ENCODE data around the gene B3GNT7.

Gene B3GNT7

GRCh38 chr2:231415029-231415428 is 19.5 kb downstream of the B3GNT7 start:
- H3K9ac ChIP-seq (ENCODE audit: insufficient read length, low read depth): no peak overlapping the region
- H3K4me1 ChIP-seq (ENCODE audit: insufficient read depth, insufficient read length): peaks cover 3% of the 10 kb centered on the region
- H3K27me3 ChIP-seq (ENCODE audit: insufficient read depth, insufficient read length): no peaks in the 10 kb centered on the region
- no peak for TF ChIP-seq SUZ12 (IDR thresholded peaks at IDR 0.05; ENCODE audit: extremely low read depth, insufficient read depth, insufficient read length)
- TF ChIP-seq YY1 (IDR thresholded peaks at IDR 0.05; ENCODE audit: insufficient read depth, insufficient read length): no peak
- no peak for TF ChIP-seq ZNF274 (IDR thresholded peaks at IDR 0.05; ENCODE audit: low read depth, low read length)
- no peak for DNase-seq (ENCODE audit: low read depth, low spot score)
- no peak overlapping the region for H3K4me3 ChIP-seq (ENCODE audit: insufficient read length, low read depth)
- peaks cover 4% of the 10 kb centered on the region for H3K36me3 ChIP-seq (ENCODE audit: insufficient read depth, insufficient read length, low read length)
- peaks cover 4% of the 10 kb centered on the region for H3K9me3 ChIP-seq (ENCODE audit: insufficient read depth, low read length)

- H3K36me3 ChIP-seq (ENCODE audit: insufficient read depth, insufficient read length, low read length): peaks cover 4% of the 10 kb centered on the region
- no peaks in the 10 kb centered on the region for H3K9me3 ChIP-seq (ENCODE audit: insufficient read depth, low read length)
- no peaks in the 10 kb centered on the region for H3K4me1 ChIP-seq (ENCODE audit: insufficient read depth, insufficient read length)
- no peak overlapping the region for H3K4me3 ChIP-seq (ENCODE audit: insufficient read length, low read depth)
- no peak for TF ChIP-seq ZNF274 (IDR thresholded peaks at IDR 0.05; ENCODE audit: low read depth, low read length)
- TF ChIP-seq SUZ12 (IDR thresholded peaks at IDR 0.05; ENCODE audit: extremely low read depth, insufficient read depth, insufficient read length): no peak
- no peak for TF ChIP-seq YY1 (IDR thresholded peaks at IDR 0.05; ENCODE audit: insufficient read depth, insufficient read length)
- H3K9ac ChIP-seq (ENCODE audit: insufficient read length, low read depth): no peak overlapping the region
- DNase-seq (ENCODE audit: low read depth, low spot score): no peak
- peaks cover 4% of the 10 kb centered on the region for H3K27me3 ChIP-seq (ENCODE audit: insufficient read depth, insufficient read length)
Observed at GRCh38 chr2:231418820-231419640, 23.5 kb downstream of the B3GNT7 start.

GRCh38 chr2:231421051-231421580 is 25.6 kb downstream of the B3GNT7 start:
- Histone ChIP-seq H3K4me3 (ENCODE audit: insufficient read length, low read depth) (no peak overlapping the region), H3K9ac (ENCODE audit: insufficient read length, low read depth) (no peak overlapping the region), H3K27me3 (ENCODE audit: insufficient read depth, insufficient read length) (peaks cover 7% of the 10 kb centered on the region), H3K36me3 (ENCODE audit: insufficient read depth, insufficient read length, low read length) (peaks cover 4% of the 10 kb centered on the region), H3K4me1 (ENCODE audit: insufficient read depth, insufficient read length) (peaks cover 10% of the 10 kb centered on the region), H3K9me3 (ENCODE audit: insufficient read depth, low read length) (no peaks in the 10 kb centered on the region)
- TF ChIP-seq ZNF274 (IDR thresholded peaks at IDR 0.05; ENCODE audit: low read depth, low read length) (no peak), SUZ12 (IDR thresholded peaks at IDR 0.05; ENCODE audit: extremely low read depth, insufficient read depth, insufficient read length) (no peak), YY1 (IDR thresholded peaks at IDR 0.05; ENCODE audit: insufficient read depth, insufficient read length) (no peak)
- no peak for DNase-seq (ENCODE audit: low read depth, low spot score)

DNA sequence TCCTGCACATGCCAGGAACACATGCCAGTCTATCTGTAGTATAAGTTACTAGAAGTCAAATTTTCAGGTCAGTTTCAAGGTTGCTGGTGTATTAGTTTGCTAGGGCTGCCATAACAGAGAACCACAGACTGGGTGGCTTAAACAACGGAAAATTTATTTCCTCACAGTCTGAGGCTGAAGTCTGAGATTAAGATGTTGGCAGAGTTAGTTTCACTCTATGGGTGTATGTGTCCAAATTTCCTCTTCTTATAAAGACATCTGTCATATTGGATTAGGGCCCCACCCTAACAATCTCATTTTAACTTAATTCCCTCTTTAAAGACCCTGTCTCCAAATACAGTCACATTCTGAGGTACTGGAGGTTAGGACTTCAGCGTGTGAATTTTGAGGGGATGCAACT is 26.5 kb downstream of the B3GNT7 start:
- Histone ChIP-seq H3K9ac (ENCODE audit: insufficient read length, low read depth) (no peak overlapping the region), H3K4me3 (ENCODE audit: insufficient read length, low read depth) (no peak overlapping the region), H3K9me3 (ENCODE audit: insufficient read depth, low read length) (no peaks in the 10 kb centered on the region), H3K27me3 (ENCODE audit: insufficient read depth, insufficient read length) (peaks cover 12% of the 10 kb centered on the region), H3K4me1 (ENCODE audit: insufficient read depth, insufficient read length) (peaks cover 12% of the 10 kb centered on the region), H3K36me3 (ENCODE audit: insufficient read depth, insufficient read length, low read length) (peaks cover 4% of the 10 kb centered on the region)
- no peak for DNase-seq (ENCODE audit: low read depth, low spot score)
- TF ChIP-seq ZNF274 (IDR thresholded peaks at IDR 0.05; ENCODE audit: low read depth, low read length) (no peak), SUZ12 (IDR thresholded peaks at IDR 0.05; ENCODE audit: extremely low read depth, insufficient read depth, insufficient read length) (no peak), YY1 (IDR thresholded peaks at IDR 0.05; ENCODE audit: insufficient read depth, insufficient read length) (no peak)

GRCh38 chr2:231423176-231423575 is 27.7 kb downstream of the B3GNT7 start:
- Histone ChIP-seq H3K4me3 (ENCODE audit: insufficient read length, low read depth) (no peak overlapping the region), H3K9me3 (ENCODE audit: insufficient read depth, low read length) (no peaks in the 10 kb centered on the region), H3K4me1 (ENCODE audit: insufficient read depth, insufficient read length) (peaks cover 12% of the 10 kb centered on the region), H3K36me3 (ENCODE audit: insufficient read depth, insufficient read length, low read length) (peaks cover 4% of the 10 kb centered on the region), H3K27me3 (ENCODE audit: insufficient read depth, insufficient read length) (peaks cover 16% of the 10 kb centered on the region), H3K9ac (ENCODE audit: insufficient read length, low read depth) (no peak overlapping the region)
- DNase-seq (ENCODE audit: low read depth, low spot score): no peak
- TF ChIP-seq YY1 (IDR thresholded peaks at IDR 0.05; ENCODE audit: insufficient read depth, insufficient read length) (no peak), ZNF274 (IDR thresholded peaks at IDR 0.05; ENCODE audit: low read depth, low read length) (no peak), SUZ12 (IDR thresholded peaks at IDR 0.05; ENCODE audit: extremely low read depth, insufficient read depth, insufficient read length) (no peak)

DNA sequence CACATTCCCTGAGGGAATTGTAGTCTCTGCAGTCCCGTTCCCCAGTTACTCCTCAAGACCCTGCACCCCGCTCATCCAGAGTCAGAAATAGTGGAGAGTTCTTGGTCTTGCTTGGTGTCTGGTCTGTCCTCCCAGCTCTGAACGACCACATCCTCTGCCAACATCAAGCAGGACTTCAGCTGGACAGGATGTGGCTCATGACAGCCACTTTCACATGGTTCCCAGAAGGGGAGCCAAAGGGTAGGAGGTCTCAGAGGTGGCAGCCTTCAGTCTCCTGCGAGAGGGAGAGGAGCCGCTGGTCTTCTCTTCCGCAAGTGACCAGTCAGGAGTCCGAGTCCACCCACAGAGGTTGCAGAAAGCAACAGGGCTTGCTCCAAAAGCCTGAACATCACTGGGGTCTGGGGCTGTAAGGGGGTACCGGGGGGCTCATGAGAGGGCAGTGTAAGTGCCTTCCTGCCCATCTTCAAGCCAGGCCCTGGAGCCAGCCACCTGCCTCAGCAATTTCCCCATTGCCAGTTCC is 29.8 kb downstream of the B3GNT7 start:
- Histone ChIP-seq H3K4me1 (ENCODE audit: insufficient read depth, insufficient read length) (peaks cover 12% of the 10 kb centered on the region), H3K36me3 (ENCODE audit: insufficient read depth, insufficient read length, low read length) (no peaks in the 10 kb centered on the region), H3K9me3 (ENCODE audit: insufficient read depth, low read length) (peaks cover 8% of the 10 kb centered on the region; the same call in 1 of the 2 replicates), H3K27me3 (ENCODE audit: insufficient read depth, insufficient read length) (peaks cover 16% of the 10 kb centered on the region), H3K4me3 (ENCODE audit: insufficient read length, low read depth) (no peak overlapping the region), H3K9ac (ENCODE audit: insufficient read length, low read depth) (no peak overlapping the region)
- DNase-seq (ENCODE audit: low read depth, low spot score): no peak
- no peak for TF ChIP-seq ZNF274 (IDR thresholded peaks at IDR 0.05; ENCODE audit: low read depth, low read length)
- TF ChIP-seq SUZ12 (IDR thresholded peaks at IDR 0.05; ENCODE audit: extremely low read depth, insufficient read depth, insufficient read length): no peak
- no peak for TF ChIP-seq YY1 (IDR thresholded peaks at IDR 0.05; ENCODE audit: insufficient read depth, insufficient read length)

All from NT2/D1 (cell line).